Dendritic cell treated with granulocyte-macrophage colony-stimulating factor and Interleukin-4, amounts not matched to agents 40 ng/mL and 50 ng/mL, for 4 days (primary cell): ENCODE data around the gene CROCC.

Experiments used
- H3K27ac Mint-ChIP-seq: one replicate; pipeline ENCODE4 v1.8.0; 2022; ENCODE audit warnings: mild to moderate bottlenecking, mixed read lengths
- H3K27me3 Mint-ChIP-seq: one replicate; pipeline ENCODE4 v1.8.0; 2022; ENCODE audit warnings: mild to moderate bottlenecking, mixed read lengths
- H3K36me3 Mint-ChIP-seq: one replicate; pipeline ENCODE4 v1.8.0; 2022; ENCODE audit warnings: low read depth, mixed read lengths
- H3K4me1 Mint-ChIP-seq: one replicate; pipeline ENCODE4 v1.8.0; 2022; ENCODE audit warnings: low read depth, mixed read lengths
- H3K4me3 Mint-ChIP-seq: one replicate; pipeline ENCODE4 v1.8.0; 2022; ENCODE audit warnings: mild to moderate bottlenecking, moderate library complexity, mixed read lengths
- H3K9me3 Mint-ChIP-seq: one replicate; pipeline ENCODE4 v1.8.0; 2022; ENCODE audit warnings: mixed read lengths
- intact Hi-C: fragments of 100-400 bp; cut with micrococcal nuclease; formaldehyde crosslinking; loops from one replicate; pipeline ENCODE4 v1.15.0; 2022

CROCC gene

DNA sequence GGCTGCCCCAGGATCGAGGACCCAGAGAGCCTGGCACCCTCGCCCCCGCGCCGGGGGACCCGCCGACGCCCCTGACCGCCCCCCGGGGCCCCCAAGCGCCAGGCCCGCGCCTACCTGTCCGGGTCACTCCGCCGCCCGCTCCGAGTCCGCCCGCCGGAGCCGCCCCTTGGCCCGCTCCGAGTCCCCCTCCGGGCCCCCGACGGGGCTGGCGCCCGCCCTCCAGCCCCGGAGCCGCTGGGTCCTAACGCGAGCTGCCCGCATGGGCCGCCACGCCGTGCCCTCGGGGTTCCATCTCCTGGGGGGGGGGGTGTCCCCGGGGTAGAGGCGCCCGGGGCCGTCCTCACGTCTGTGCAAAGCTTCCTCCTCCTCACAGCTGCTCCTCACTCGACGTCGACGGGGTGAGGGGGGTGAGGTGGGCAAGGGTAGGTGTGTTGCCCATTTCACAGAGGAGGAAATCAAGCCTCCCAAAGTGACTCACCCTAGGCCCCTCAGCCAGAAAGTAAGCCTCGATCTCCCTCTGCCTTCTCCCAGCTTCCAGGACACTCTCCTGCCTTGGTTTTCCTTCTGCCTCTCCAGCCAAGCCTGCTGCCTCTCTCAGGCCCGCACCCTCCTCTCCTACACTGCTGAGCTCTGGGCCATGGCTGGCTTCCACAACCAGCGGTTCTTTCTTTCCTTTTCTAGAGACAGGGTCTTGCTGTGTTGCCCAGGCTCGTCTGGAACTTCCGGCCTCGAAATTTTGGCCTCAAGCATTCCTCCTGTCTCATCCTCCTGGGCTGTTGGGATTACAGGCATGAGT lies 58.9 kb downstream of the CROCC start, which contains the start of gene MFAP2:
Gene MFAP2 (minus strand): TSS at position 148 of the 796 bp plus-strand sequence. CDS start 2,347 bp downstream, outside the sequence.
- Mint-ChIP-seq H3K27ac (peak within 1 kb of the TSS; percentile 36), H3K4me3 (peak within 1 kb of the TSS; percentile 30), H3K4me1 (peaks cover 12% of the 10 kb centered on the region), H3K9me3 (no peaks in the 10 kb centered on the region), H3K27me3 (peaks cover 55% of the 10 kb centered on the region), H3K36me3 (peaks cover 13% of the 10 kb centered on the region)
- intact Hi-C loops = no loop called here

DNA sequence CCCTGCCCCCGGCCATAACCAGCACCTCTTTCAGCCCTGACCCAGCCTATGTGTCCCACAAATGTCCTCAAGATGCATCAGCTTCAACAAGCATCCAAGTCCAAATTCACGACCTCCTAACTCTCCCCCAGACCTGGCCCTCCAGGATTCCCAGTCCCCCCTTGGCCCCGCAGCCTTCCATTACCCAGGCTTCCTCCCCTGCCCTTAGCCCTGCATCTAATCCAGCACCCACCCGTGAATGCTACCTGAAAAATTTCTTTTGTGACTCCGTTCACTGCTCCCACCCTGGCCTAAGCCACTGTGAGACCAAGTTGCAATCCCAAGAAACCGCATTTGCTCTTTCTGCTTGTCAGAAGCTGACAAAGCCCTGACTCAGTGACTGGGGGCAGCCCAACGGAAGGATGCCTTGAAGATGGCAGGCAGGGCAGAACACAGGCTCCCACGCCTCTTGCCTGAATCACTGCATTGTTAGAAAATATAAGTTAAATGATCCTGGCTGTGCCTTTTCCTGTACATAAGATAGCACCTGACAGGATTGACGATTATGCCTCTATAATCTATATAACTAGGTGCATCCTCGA lies 59.6 kb downstream of the CROCC start:
- peak overlapping the region; percentile 36 for H3K27ac Mint-ChIP-seq
- intact Hi-C loops = no loop called here
- no peaks in the 10 kb centered on the region for H3K9me3 Mint-ChIP-seq
- peaks cover 55% of the 10 kb centered on the region for H3K27me3 Mint-ChIP-seq
- H3K4me1 Mint-ChIP-seq = peaks cover 12% of the 10 kb centered on the region
- H3K4me3 Mint-ChIP-seq = no peak overlapping the region
- H3K36me3 Mint-ChIP-seq = peaks cover 20% of the 10 kb centered on the region

DNA sequence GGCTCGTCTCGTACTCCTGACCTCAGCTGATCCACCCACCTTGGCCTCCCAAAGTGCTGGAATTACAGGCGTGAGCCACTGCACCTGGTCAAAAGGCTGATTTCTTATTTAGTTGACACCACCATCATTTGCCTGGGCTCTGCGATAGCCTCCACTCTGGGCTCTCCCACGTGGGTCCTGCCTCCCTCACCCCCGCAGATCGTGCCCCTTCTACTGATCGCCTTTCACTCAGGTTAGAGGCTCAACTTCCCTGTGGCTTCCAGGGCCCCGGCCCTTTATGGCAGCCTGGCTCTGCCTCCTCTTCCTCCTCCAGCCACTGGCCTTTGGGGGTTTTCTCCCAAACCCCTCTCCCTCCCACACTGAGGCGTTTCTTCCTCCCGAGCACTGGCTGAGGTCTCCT lies 61.2 kb downstream of the CROCC start:
- Mint-ChIP-seq H3K27ac (no peak overlapping the region), H3K4me3 (no peak overlapping the region), H3K9me3 (no peaks in the 10 kb centered on the region), H3K27me3 (peaks cover 52% of the 10 kb centered on the region), H3K4me1 (peaks cover 12% of the 10 kb centered on the region), H3K36me3 (peaks cover 36% of the 10 kb centered on the region)
- intact Hi-C loops = no loop called here

DNA sequence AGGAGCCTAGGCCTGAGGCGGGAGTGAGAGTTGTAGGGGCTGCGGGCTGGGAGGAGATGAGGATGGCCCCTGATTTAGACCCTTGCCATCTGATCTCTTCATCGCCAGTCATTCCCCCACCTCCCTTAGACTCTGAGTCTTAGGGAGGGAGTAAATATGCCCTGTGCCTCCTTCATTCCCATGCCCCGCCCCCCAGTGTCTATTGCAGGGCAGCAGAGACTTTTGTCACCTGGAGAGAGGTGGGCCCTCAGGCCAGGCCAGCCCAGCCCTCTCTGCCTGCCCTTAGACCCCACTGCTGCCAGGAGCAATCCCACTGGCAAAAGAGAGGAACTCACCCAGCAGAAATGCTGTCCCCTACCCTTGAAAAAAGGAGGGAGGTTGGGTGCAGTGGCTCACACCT lies 61.9 kb downstream of the CROCC start:
- Mint-ChIP-seq H3K36me3 (peaks cover 43% of the 10 kb centered on the region), H3K27ac (no peak overlapping the region), H3K4me1 (peaks cover 12% of the 10 kb centered on the region), H3K27me3 (peaks cover 45% of the 10 kb centered on the region), H3K9me3 (no peaks in the 10 kb centered on the region), H3K4me3 (no peak overlapping the region)
- intact Hi-C loops = no loop called here

DNA sequence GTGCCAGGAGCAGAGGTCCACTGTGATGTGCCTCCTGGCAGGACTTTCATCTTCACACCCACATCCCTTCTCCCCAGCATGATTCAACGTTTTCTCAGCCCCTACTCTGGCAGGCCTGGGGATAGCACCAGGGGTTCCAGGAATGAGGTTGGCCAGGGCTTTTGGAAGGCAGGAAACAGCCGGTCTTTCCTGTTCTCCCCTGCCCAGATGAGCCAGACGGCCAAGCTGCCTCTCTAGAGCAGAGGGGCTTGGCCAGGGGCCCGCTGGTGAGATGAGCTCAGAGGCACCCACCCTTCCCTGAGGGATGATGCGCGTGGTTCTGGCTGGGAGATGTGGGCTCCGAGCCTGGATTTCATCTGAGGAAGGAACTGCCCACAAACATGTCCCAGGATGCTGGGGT lies 63.0 kb downstream of the CROCC start:
- Mint-ChIP-seq H3K27me3 (peaks cover 34% of the 10 kb centered on the region), H3K27ac (no peak overlapping the region), H3K4me3 (no peak overlapping the region), H3K9me3 (no peaks in the 10 kb centered on the region), H3K4me1 (peaks cover 11% of the 10 kb centered on the region), H3K36me3 (peaks cover 54% of the 10 kb centered on the region)
- intact Hi-C loops = no loop called here

DNA sequence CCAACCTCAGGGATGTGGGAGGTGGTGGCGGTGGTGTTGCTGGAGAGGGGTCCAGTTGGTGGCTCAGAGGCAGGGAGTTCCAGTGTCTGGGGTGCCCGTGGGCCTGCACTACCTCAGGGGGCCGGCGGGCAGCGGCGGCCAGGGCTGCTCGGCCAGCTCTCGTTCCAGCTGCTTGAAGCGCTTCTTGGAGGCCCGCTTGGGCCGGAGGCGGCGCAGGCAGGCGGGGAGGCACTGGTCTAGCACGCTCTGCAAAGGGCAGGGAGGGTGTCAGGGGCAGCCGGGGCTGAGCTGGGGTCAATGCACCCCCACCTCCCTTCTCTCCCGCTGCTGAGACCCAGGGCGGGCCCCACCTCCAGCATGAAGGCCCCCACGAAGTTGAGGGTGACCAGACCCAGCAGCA lies 64.4 kb downstream of the CROCC start:
- intact Hi-C loops = no loop called here
- H3K27me3 Mint-ChIP-seq = peaks cover 23% of the 10 kb centered on the region
- no peaks in the 10 kb centered on the region for H3K9me3 Mint-ChIP-seq
- no peak overlapping the region for H3K27ac Mint-ChIP-seq
- no peak overlapping the region for H3K4me3 Mint-ChIP-seq
- H3K4me1 Mint-ChIP-seq = peaks cover under 1% of the 10 kb centered on the region
- peaks cover 68% of the 10 kb centered on the region for H3K36me3 Mint-ChIP-seq

DNA sequence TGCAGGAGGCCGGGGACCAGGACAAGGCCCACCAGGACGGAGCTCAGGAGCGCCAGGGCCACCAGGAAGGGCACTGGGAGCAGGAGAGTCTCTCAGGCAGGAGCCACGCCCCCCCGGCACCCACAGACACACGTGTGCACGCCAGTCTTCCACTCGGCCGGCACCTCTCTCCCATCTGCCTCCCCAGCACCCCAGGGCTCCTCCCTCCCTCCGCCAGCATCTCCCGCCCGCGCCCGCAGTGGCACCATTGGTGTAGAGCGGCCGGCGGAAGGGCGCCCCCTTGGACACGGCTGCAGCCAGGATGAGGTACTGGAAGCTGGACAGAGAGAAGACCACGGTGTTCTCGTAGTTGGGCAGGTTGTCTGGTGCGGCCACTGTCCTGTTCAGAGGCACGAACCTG lies 64.8 kb downstream of the CROCC start:
- no peak overlapping the region for H3K4me3 Mint-ChIP-seq
- H3K27me3 Mint-ChIP-seq = peaks cover 18% of the 10 kb centered on the region
- intact Hi-C loops = no loop called here
- no peak overlapping the region for H3K27ac Mint-ChIP-seq
- no peaks in the 10 kb centered on the region for H3K9me3 Mint-ChIP-seq
- no peaks in the 10 kb centered on the region for H3K4me1 Mint-ChIP-seq
- peaks cover 72% of the 10 kb centered on the region for H3K36me3 Mint-ChIP-seq

DNA sequence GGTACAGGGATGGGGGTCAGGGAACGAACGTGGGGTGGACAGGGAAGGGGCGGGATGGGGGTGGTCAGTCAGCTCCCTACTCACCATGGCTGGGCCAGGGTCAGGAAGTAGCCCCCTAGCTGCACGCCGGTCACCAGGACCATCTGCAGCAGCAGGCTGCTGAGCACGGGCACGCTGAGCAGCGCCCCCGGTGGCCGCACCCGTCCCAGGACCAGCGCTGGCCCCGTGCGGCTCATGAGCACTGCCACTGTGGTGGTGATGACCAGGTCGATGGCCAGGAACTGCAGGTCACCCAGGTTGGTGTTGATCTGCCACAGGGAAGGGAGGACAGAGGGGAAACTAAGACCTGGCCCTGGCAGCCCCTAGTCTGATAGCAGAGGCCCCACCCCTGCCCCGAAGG lies 65.2 kb downstream of the CROCC start:
- intact Hi-C loops = no loop called here

DNA sequence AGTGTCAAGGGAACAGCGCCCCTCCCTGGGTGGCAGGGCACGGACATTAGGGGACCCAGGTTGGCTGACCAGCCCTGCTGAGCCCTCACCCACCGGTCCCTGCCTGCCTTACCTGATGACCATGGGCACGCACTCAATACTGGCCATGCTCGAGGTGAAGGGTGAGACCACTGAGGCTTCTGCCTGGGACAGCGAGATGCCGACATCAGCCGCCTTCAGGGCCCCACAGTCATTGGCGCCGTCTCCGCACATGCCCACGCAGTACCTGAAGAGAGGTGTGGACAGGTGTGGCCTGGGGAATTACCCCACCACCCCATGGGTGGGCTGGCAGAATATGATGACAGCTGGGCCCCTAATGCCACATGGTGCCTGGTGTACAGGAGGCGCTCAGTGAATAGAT lies 66.5 kb downstream of the CROCC start:
- intact Hi-C loops = no loop called here
- no peaks in the 10 kb centered on the region for H3K4me1 Mint-ChIP-seq
- H3K9me3 Mint-ChIP-seq = no peaks in the 10 kb centered on the region
- H3K27me3 Mint-ChIP-seq = peaks cover 3% of the 10 kb centered on the region
- peaks cover 89% of the 10 kb centered on the region for H3K36me3 Mint-ChIP-seq
- no peak overlapping the region for H3K4me3 Mint-ChIP-seq
- no peak overlapping the region for H3K27ac Mint-ChIP-seq

More for the DNA sequence above, 65.2 kb downstream of the CROCC start:
- Mint-ChIP-seq H3K27me3 (peaks cover 15% of the 10 kb centered on the region), H3K27ac (no peak overlapping the region), H3K4me1 (no peaks in the 10 kb centered on the region), H3K9me3 (no peaks in the 10 kb centered on the region), H3K4me3 (no peak overlapping the region), H3K36me3 (peaks cover 76% of the 10 kb centered on the region)

DNA sequence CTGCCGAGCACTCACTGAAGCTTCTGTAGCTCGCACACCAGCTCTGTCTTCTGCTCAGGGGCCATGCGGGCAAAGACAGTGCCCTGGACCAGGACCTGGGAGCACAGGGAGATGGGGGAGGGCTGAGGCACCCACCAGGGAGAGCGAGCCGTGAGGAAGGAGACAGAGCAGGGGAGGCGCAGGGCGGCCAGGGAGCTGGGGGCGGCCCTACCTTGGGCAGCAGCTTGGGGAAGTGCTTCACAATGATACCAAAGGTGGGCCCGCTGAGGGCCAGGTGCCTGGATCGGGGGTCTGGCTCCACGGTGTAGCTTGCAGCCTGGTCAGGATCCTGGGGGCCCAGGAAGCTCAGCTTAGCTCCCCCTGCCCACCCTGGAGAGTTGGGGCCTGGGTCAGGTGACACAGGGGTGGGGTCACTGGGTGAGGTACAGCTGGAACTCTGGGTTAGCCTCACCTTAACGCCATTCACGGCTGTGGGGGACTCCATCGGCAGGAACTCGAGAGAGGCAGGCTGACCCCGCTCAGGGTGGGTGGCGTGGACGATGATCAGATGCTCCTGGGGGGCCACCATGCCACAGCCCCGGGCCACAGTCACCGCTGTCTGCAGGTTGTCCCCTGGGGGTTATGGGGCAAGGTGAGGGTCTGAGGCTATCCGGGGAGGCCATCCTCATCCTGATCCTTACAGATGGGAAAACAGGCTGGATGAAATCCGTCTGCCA lies 68.1 kb downstream of the CROCC start:
- peaks cover 97% of the 10 kb centered on the region for H3K36me3 Mint-ChIP-seq
- H3K27me3 Mint-ChIP-seq = no peaks in the 10 kb centered on the region
- H3K4me1 Mint-ChIP-seq = no peaks in the 10 kb centered on the region
- H3K9me3 Mint-ChIP-seq = no peaks in the 10 kb centered on the region
- no peak overlapping the region for H3K4me3 Mint-ChIP-seq
- H3K27ac Mint-ChIP-seq = no peak overlapping the region
- intact Hi-C loops = no loop called here

DNA sequence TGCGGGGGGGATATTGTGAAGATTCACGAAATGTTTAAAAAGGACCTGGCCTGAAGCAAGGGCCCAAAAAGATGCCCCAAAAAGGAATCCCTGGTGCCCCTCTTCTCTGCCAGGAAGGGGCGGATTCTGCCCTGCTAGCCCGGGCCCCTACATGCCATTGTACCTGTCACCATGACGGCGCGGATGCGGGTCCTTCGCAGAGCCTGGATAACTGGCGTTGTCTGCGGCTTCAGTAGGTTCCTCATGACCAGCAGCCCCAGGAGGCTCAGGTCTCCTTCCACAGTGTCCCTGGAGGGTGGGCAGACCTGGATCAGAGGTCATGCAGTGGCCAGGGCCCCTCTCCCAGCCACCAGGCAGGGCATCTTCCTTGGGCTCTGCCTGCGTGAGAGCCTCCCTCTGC lies 69.8 kb downstream of the CROCC start:
- Mint-ChIP-seq H3K27ac (no peak overlapping the region), H3K4me3 (no peak overlapping the region), H3K4me1 (no peaks in the 10 kb centered on the region), H3K9me3 (no peaks in the 10 kb centered on the region), H3K27me3 (no peaks in the 10 kb centered on the region), H3K36me3 (peaks cover 100% of the 10 kb centered on the region)
- intact Hi-C loops = no loop called here

DNA sequence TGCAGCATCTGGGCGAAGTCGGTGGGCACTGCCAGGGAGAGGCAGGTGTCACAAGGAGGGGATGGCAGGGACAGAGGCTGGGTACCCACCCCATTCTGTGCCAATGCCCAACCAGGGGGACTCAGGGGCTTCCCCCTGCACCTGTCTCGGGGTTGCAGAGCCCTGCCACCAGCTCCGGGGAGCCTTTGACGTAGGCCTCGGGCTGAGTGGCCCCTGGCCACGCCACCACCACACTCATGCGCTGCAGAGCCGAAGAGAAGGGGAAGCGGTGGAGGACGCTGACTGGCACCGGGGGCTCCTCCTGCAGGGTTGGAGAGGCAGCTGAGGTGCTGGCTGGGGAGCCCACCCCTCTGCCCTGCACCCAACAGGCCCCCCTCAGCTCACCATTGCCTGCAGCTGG lies 70.4 kb downstream of the CROCC start:
- H3K27me3 Mint-ChIP-seq = no peaks in the 10 kb centered on the region
- intact Hi-C loops = no loop called here
- H3K36me3 Mint-ChIP-seq = peaks cover 100% of the 10 kb centered on the region
- no peaks in the 10 kb centered on the region for H3K4me1 Mint-ChIP-seq
- H3K27ac Mint-ChIP-seq = no peak overlapping the region
- no peak overlapping the region for H3K4me3 Mint-ChIP-seq
- no peaks in the 10 kb centered on the region for H3K9me3 Mint-ChIP-seq

DNA sequence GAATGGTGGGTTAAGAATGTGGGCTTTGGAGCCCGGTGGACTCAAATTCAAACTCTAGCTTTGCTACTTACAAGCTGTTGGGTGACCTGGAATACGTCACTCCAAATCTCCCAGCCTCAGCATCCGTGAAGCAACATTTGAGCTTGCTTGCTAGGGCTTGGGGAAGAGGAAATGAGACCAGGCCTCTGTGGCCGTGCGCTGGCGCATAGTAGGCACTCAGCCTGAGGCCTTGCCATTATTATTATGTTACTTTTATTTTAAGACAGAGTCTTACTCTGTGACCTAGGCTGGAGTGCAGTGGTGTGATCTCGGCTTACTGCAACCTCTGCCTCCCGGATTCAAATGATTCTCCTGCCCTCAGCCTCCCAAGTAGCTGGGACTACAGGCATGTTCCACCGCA lies 70.9 kb downstream of the CROCC start:
- Mint-ChIP-seq H3K9me3 (no peaks in the 10 kb centered on the region), H3K27ac (no peak overlapping the region), H3K4me3 (no peak overlapping the region), H3K36me3 (peaks cover 100% of the 10 kb centered on the region), H3K27me3 (no peaks in the 10 kb centered on the region), H3K4me1 (no peaks in the 10 kb centered on the region)
- intact Hi-C loops = no loop called here

DNA sequence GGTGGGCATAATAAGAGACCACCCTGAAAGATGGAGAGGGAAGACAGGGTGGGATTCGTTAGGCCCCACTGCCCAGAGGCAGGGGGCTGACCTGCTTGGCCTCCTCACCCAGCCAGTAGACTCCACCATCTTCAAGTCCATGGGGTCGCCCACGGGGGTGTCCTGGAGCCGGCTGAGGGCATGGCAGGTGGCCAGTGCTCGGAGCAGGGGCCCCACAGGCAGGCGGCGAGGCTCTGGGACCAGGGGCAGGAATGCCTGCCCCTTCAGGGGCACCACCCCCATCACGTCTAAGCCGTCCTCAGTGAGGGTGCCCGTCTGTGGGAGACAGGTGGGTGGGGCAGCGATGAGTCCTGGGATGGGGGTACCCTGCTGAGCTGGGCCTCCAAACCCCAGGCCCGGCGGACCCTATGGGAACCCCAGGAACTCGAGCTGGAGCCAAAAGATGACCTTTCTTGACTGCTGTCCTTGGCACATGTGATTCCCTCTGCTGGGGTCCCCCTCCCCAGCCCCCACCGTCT lies 71.8 kb downstream of the CROCC start:
- H3K36me3 Mint-ChIP-seq = peaks cover 100% of the 10 kb centered on the region
- no peak overlapping the region for H3K27ac Mint-ChIP-seq
- intact Hi-C loops = no loop called here
- H3K27me3 Mint-ChIP-seq = no peaks in the 10 kb centered on the region
- no peaks in the 10 kb centered on the region for H3K9me3 Mint-ChIP-seq
- no peak overlapping the region for H3K4me3 Mint-ChIP-seq
- H3K4me1 Mint-ChIP-seq = no peaks in the 10 kb centered on the region
